Pulmonary artery endothelial cell (primary cell): ENCODE results near the gene ACTN4. TPM values are rescaled to one million over a fixed set of nuclear protein-coding genes. Genes with fewer than 3 reads are reported as not detected.

Source experiments
- DNase-seq: peaks from one replicate; pipeline ENCODE4 v3.0.0-alpha.2; 2011; ENCODE audit warnings: low read depth, low spot score
- total RNA-seq: library from RNA; depleted of rRNA; stranded (reverse); fragments of >200 nt; gene quantifications from 2 replicates; pipeline ENCODE4 v1.2.3, GENCODE V29; 2014

Gene ACTN4
- total RNA-seq, 1 donor from 2014 or later, result 287 TPM

- DNase-seq, result no peak
Observed at GRCh38 chr19:38708413-38709024, 61.1 kb downstream of the ACTN4 start.

GRCh38 chr19:38709119-38709518 lies 61.7 kb downstream of the ACTN4 start:
- DNase-seq, result no peak

GRCh38 chr19:38709671-38710415 lies 62.4 kb downstream of the ACTN4 start:
- no peak for DNase-seq

GRCh38 chr19:38710416-38710702 lies 62.9 kb downstream of the ACTN4 start:
- no peak for DNase-seq

- no peak for DNase-seq
Observed at GRCh38 chr19:38710928-38711725, 63.7 kb downstream of the ACTN4 start.

- no peak for DNase-seq
Observed at GRCh38 chr19:38711726-38712153, 64.3 kb downstream of the ACTN4 start.

GRCh38 chr19:38712161-38712748 lies 64.8 kb downstream of the ACTN4 start:
- DNase-seq, result no peak

- no peak for DNase-seq
Observed at GRCh38 chr19:38713227-38713649, 65.8 kb downstream of the ACTN4 start.

GRCh38 chr19:38713865-38714264 lies 66.4 kb downstream of the ACTN4 start:
- no peak for DNase-seq

GRCh38 chr19:38714354-38714778 lies 66.9 kb downstream of the ACTN4 start:
- no peak for DNase-seq

GRCh38 chr19:38715555-38715954 lies 68.1 kb downstream of the ACTN4 start:
- no peak for DNase-seq

GRCh38 chr19:38717051-38717450 lies 69.6 kb downstream of the ACTN4 start:
- no peak for DNase-seq

GRCh38 chr19:38717855-38718254 lies 70.4 kb downstream of the ACTN4 start:
- no peak for DNase-seq

- DNase-seq, result no peak
Observed at GRCh38 chr19:38718747-38719543, 71.5 kb downstream of the ACTN4 start.

GRCh38 chr19:38719761-38720558 lies 72.5 kb downstream of the ACTN4 start:
- no peak for DNase-seq

GRCh38 chr19:38720559-38721236 lies 73.2 kb downstream of the ACTN4 start:
- DNase-seq, result no peak

- DNase-seq, result no peak
Observed at GRCh38 chr19:38721496-38721895, 74.0 kb downstream of the ACTN4 start.

- DNase-seq, result no peak
Observed at GRCh38 chr19:38721979-38722773, 74.7 kb downstream of the ACTN4 start.
